Transverse colon (tissue), 4 donors: ENCODE data around the gene TMEM222. TPM values are rescaled to one million over a fixed set of nuclear protein-coding genes. Genes with fewer than 3 reads are reported as not detected.

Experiments used
- DNase-seq: peaks from one replicate; pipeline ENCODE4 v3.0.0-alpha.2; 2019
- H3K27ac ChIP-seq, 4 donors: fragments of 200-600 bp; sonication (generic); 2 replicates each; pipeline ENCODE4 v1.5.1; 2016 to 2018; ENCODE audit warnings: inconsistent platforms in 4 of 4
- H3K27me3 ChIP-seq: fragments of 200-600 bp; sonication (generic); 2 replicates; pipeline ENCODE4 v1.5.1; 2017; ENCODE audit warnings: inconsistent platforms
- H3K36me3 ChIP-seq, 4 donors: fragments of 200-600 bp; sonication (generic); 2 replicates each; pipeline ENCODE4 v1.5.1; 2017 to 2019; ENCODE audit warnings: inconsistent platforms in 4 of 4
- H3K4me1 ChIP-seq, 4 donors: fragments of 200-600 bp; sonication (generic); 2 replicates each; pipeline ENCODE4 v1.5.1; 2017 to 2020; ENCODE audit warnings: inconsistent platforms in 4 of 4
- H3K4me3 ChIP-seq, 4 donors: fragments of 200-600 bp; sonication (generic); 1 replicate in 1 of 4; 2 replicates in 3 of 4; pipeline versions ENCODE4 v1.5.1 to v1.6.1; 2017 to 2019; ENCODE audit warnings: inconsistent platforms in 4 of 4
- H3K9me3 ChIP-seq, 2 donors: fragments of 200-600 bp; sonication (generic); 2 replicates each; pipeline ENCODE4 v1.5.1; 2017 to 2019; ENCODE audit warnings: inconsistent platforms in 2 of 2
- CTCF ChIP-seq, 5 experiments: fragments of 200-600 bp in 3 of 5; fragments of 450-650 bp in 2 of 5; sonication (generic) in 3 of 5; IDR thresholded peaks; 1 replicate in 2 of 5; 2 replicates in 3 of 5; pipeline ENCODE4 v1.5.1; 2016 to 2017; ENCODE audit warnings: antibody characterized with exemption in 5 of 5, inconsistent platforms in 3 of 5, mild to moderate bottlenecking in 2 of 5, moderate library complexity in 1 of 5
- EP300 ChIP-seq: sonication (generic); formaldehyde crosslinking; IDR thresholded peaks from one replicate; pipeline ENCODE4 v1.6.1; 2017; ENCODE audit warnings: antibody characterized with exemption, low read depth
- POLR2A ChIP-seq: fragments of 450-650 bp; IDR thresholded peaks from one replicate; pipeline ENCODE4 v1.6.1; 2016; ENCODE audit warnings: antibody characterized with exemption, mild to moderate bottlenecking, moderate library complexity
- POLR2AphosphoS5 ChIP-seq, 3 donors: sonication (generic); formaldehyde crosslinking; IDR thresholded peaks; one replicate each; pipeline ENCODE4 v1.6.1; 2016; ENCODE audit warnings: antibody characterized with exemption in 3 of 3
- WGBS, 2 donors: methylation state at CpG; one replicate each; pipeline ENCODE4 v1.1.5; 2018; ENCODE audit warnings: low coverage in 1 of 2; 5-methylcytosine and 5-hydroxymethylcytosine counted together
- in situ Hi-C, 4 donors: fragments of 200-750 bp; cut with MboI; loops; one replicate each; pipeline versions ENCODE4 v1.15.0 to v1.15.1; 2017; ENCODE audit warnings: low sequenced_read_pairs in 3 of 4, low pct_ligation_motif_present in 1 of 4, low pct_unique_long_range_greater_than_20kb in 1 of 4
- intact Hi-C: fragments of 100-400 bp; cut with DNase I; formaldehyde crosslinking; loops from one replicate; pipeline ENCODE4 v1.15.1; 2023; ENCODE audit warnings: low total_unique reads
- total RNA-seq, 4 donors: library from RNA; depleted of rRNA; stranded (reverse); fragments of >200 nt; gene quantifications; one replicate each; pipeline ENCODE4 v1.1.0, GENCODE V29; 2016

TMEM222 gene
- total RNA-seq, 4 donors from 2014 or later, result 14.6 to 41.0 (median 22.3) TPM

DNA sequence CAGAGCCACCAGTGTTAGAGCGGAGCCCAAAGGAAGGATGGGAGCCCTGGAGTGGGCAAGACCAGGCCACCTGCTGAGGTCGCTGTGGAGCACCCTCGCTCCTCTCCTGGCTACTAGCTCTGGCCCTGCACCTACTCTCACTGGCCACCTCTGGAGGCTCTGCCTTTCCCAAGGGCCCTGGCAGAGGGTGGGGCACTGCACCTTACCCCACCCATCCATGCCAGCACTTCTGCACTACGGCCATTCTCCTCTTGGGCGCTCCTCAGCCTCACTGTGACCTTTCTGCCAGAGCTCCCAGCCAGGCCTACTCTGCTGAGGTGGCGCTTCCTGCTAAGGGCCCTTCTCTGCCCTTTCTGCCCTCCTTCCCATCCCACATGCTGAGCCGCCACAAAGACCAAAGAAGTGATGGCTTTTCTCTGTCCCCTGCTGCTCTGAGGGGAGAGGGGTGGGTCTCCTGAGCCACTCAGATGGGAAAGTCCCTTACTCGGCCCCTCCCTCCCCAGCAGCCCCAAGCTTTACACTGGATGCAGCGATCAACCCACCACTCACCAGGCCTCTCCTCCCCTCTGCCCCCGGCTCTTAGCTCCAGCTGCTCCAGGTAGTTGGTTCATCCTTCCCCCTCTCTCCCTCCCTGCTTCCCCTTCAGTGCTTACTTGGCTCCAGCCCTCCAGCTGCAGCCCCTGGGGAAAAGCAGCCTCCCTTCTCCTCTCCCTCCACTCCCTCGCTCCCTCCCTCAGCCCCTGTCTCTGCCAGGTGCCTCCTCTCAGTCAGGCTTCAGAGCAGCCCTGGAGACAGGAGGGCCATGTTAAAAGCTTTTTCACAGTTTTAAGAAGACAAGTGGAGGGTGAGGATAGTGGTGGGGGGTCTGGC lies 14.8 kb upstream of the TMEM222 start:
- in situ Hi-C loops (no loop called here), intact Hi-C loops (no loop called here)
- TF ChIP-seq CTCF (IDR thresholded peaks at IDR 0.05) (no peak), POLR2AphosphoS5 (IDR thresholded peaks at IDR 0.05) (no peak)

DNA sequence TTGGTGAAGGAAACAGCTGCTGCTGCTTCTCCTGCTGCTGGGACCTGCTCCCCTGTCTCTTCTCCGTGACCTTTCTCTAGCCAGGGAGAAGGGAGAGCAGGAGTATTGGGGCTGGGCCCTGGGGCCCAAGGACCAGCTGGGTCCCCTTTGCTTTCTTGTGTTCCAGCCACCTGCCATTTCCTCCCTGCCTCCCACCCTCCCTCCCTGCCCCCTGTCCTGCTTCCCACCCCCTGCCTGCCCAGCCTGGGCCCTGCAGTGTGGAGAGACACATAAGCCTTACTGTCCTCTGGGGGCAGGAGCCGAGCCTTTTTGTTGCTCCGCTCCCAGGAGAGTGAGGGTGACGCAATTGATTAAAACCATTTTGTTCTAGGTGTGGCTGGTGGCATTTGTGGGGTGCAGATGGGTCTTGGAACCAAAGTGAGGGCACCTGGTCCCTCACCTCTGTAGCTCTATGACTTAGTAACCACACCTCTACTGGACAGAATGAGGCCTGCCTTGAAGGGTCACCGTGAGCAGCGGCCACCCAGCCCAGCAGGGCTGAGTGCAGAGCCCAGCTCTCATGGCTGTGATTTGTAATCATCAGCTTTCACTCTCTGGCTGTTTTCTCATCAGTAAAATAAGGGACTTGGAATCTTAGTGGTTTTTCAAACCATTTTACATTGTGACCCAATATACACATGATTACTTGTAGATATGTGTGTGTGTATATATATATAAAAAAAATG lies 13.9 kb upstream of the TMEM222 start:
- intact Hi-C loops, result no loop called here
- DNase-seq, result no peak
- 91% methylated on average over 6 of the region's 6 CpGs; no CpG with 5 or more reads in 1 of the 2 donors for whole genome bisulfite sequencing, 2 donors
- H3K36me3 ChIP-seq, result no peaks in the 10 kb centered on the region
- H3K9me3 ChIP-seq, result no peaks in the 10 kb centered on the region
- H3K27me3 ChIP-seq, result no peaks in the 10 kb centered on the region
- H3K4me3 ChIP-seq, result no peak overlapping the region
- no peaks in the 10 kb centered on the region for H3K4me1 ChIP-seq
- TF ChIP-seq EP300, result no peak
- TF ChIP-seq CTCF (IDR thresholded peaks at IDR 0.05), result no peak
- no peak for TF ChIP-seq POLR2A
- TF ChIP-seq POLR2AphosphoS5 (IDR thresholded peaks at IDR 0.05), result no peak
- H3K27ac ChIP-seq, result no peak overlapping the region
- in situ Hi-C loops, result no loop called here

More for the DNA sequence above, 14.8 kb upstream of the TMEM222 start:
- Histone ChIP-seq H3K27me3 (no peaks in the 10 kb centered on the region), H3K4me1 (no peaks in the 10 kb centered on the region), H3K9me3 (no peaks in the 10 kb centered on the region), H3K27ac (no peak overlapping the region), H3K36me3 (no peaks in the 10 kb centered on the region), H3K4me3 (no peak overlapping the region)
- DNase-seq, result no peak
- 75 to 85% methylated on average over 6 to 11 of the region's 11 CpGs for WGBS, 2 donors

GRCh38 chr1:27314169-27314568 lies 7.8 kb upstream of the TMEM222 start:
- H3K4me1 ChIP-seq, result no peaks in the 10 kb centered on the region
- no peak overlapping the region for H3K4me3 ChIP-seq
- in situ Hi-C loops (no loop called here), intact Hi-C loops (no loop called here)
- DNase-seq, result no peak
- no peak for TF ChIP-seq POLR2AphosphoS5 (IDR thresholded peaks at IDR 0.05)
- TF ChIP-seq CTCF (IDR thresholded peaks at IDR 0.05), result no peak
- TF ChIP-seq EP300, result no peak
- no peak for TF ChIP-seq POLR2A
- H3K27me3 ChIP-seq, result peaks cover 8% of the 10 kb centered on the region
- WGBS, 2 donors, result 62% methylated on average over 2 to 3 of the region's 3 CpGs
- H3K36me3 ChIP-seq, result no peaks in the 10 kb centered on the region
- H3K27ac ChIP-seq, result no peak overlapping the region
- no peaks in the 10 kb centered on the region for H3K9me3 ChIP-seq

- in situ Hi-C loops, result no loop called here
- Histone ChIP-seq H3K27ac (no peak overlapping the region), H3K9me3 (no peaks in the 10 kb centered on the region), H3K36me3 (no peaks in the 10 kb centered on the region), H3K27me3 (peaks cover 8% of the 10 kb centered on the region), H3K4me1 (no peaks in the 10 kb centered on the region), H3K4me3 (no peak overlapping the region)
- intact Hi-C loops, result no loop called here
- TF ChIP-seq POLR2A (no peak), EP300 (no peak), POLR2AphosphoS5 (IDR thresholded peaks at IDR 0.05) (no peak), CTCF (IDR thresholded peaks at IDR 0.05) (no peak)
- 36 to 80% methylated on average over 1 to 2 of the region's 2 CpGs for WGBS, 2 donors
- no peak for DNase-seq
Observed at GRCh38 chr1:27314737-27315136, 7.2 kb upstream of the TMEM222 start.
